GM19351 (cell line): ENCODE data around the gene CCDC85B.

Experiments used
- ATAC-seq: cut with Tn5 transposase; IDR thresholded peaks from one replicate; pipeline ENCODE4 v1.9.1; 2021; ENCODE audit warnings: mild to moderate bottlenecking, moderate library complexity; ENCODE audit not compliant: unreplicated experiment

CCDC85B gene

GRCh38 chr11:65857500-65857852 is 33.0 kb upstream of the CCDC85B start:
- no peak for ATAC-seq

- ATAC-seq = peak; percentile 45
Measured at GRCh38 chr11:65857853-65858680, 32.4 kb upstream of the CCDC85B start, which contains the start of gene CFL1. Gene CFL1, minus strand, starts transcription at chr11:65858180. Its CDS starts 81 bp downstream, at chr11:65858099.

GRCh38 chr11:65858681-65859087 is 31.8 kb upstream of the CCDC85B start:
- no peak for ATAC-seq

- ATAC-seq = peak; percentile 56
Measured at GRCh38 chr11:65859095-65859811, 31.2 kb upstream of the CCDC85B start.

GRCh38 chr11:65859812-65860277 is 30.6 kb upstream of the CCDC85B start:
- no peak for ATAC-seq

- ATAC-seq = peak; percentile 30
Measured at GRCh38 chr11:65860278-65861164, 30.0 kb upstream of the CCDC85B start, which contains the start of gene MUS81. Gene MUS81, plus strand, starts transcription at chr11:65860433. Its CDS starts 321 bp downstream, at chr11:65860754.

- no peak for ATAC-seq
Measured at GRCh38 chr11:65861165-65861505, 29.3 kb upstream of the CCDC85B start.

- no peak for ATAC-seq
Measured at GRCh38 chr11:65861533-65862183, 28.8 kb upstream of the CCDC85B start.

GRCh38 chr11:65862191-65862735 is 28.2 kb upstream of the CCDC85B start:
- no peak for ATAC-seq

- ATAC-seq = no peak
Measured at GRCh38 chr11:65862941-65863888, 27.3 kb upstream of the CCDC85B start.

- ATAC-seq = no peak
Measured at GRCh38 chr11:65863889-65864705, 26.4 kb upstream of the CCDC85B start.

- no peak for ATAC-seq
Measured at GRCh38 chr11:65864706-65865471, 25.6 kb upstream of the CCDC85B start.

GRCh38 chr11:65865550-65866172 is 24.8 kb upstream of the CCDC85B start:
- no peak for ATAC-seq

GRCh38 chr11:65866509-65867283 is 23.8 kb upstream of the CCDC85B start:
- no peak for ATAC-seq

- no peak for ATAC-seq
Measured at GRCh38 chr11:65867284-65868071, 23.0 kb upstream of the CCDC85B start.
